HG02678 (cell line): ENCODE results near the gene UBAC2.
A peak's percentile ranks its signal among the peaks of the same experiment; 100 is the strongest.
"Not testable (repeated sequence)": the region's sequence is repeated elsewhere in the genome, so short reads cannot be mapped to it uniquely, and the experiment has no call there.

Source experiments
- ATAC-seq: cut with Tn5 transposase; IDR thresholded peaks from one replicate; pipeline ENCODE4 v1.9.1; 2021; ENCODE audit warnings: mild to moderate bottlenecking, moderate library complexity; ENCODE audit not compliant: unreplicated experiment

Gene UBAC2

GRCh38 chr13:99211421-99212035 lies 10.9 kb downstream of the UBAC2 start:
- ATAC-seq = no peak

DNA sequence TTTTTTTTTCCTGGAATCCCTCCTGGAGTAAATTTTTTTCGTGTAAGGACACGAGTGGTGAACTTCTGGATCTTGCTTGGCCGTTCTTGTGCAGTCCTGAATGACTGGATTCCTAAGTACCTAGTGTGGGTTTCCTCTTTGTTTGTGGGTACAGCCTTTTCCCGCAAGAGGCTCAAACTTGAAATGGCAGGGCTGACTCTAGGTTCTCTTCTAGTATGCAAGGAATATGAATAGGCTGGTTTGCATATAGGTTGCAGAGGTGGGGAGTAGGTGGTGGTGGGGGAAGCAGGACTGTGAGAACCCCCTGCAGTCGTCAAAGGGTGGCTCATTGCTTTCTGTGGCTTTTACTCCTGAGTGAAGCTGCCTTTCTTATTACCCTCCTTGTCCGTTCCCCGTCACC lies 13.6 kb downstream of the UBAC2 start:
- peak; percentile 88 for ATAC-seq

GRCh38 chr13:99214731-99215130 lies 14.1 kb downstream of the UBAC2 start:
- ATAC-seq = no peak

- no peak for ATAC-seq
These were observed 14.7 kb downstream of the UBAC2 start for GRCh38 chr13:99215184-99215830.

DNA sequence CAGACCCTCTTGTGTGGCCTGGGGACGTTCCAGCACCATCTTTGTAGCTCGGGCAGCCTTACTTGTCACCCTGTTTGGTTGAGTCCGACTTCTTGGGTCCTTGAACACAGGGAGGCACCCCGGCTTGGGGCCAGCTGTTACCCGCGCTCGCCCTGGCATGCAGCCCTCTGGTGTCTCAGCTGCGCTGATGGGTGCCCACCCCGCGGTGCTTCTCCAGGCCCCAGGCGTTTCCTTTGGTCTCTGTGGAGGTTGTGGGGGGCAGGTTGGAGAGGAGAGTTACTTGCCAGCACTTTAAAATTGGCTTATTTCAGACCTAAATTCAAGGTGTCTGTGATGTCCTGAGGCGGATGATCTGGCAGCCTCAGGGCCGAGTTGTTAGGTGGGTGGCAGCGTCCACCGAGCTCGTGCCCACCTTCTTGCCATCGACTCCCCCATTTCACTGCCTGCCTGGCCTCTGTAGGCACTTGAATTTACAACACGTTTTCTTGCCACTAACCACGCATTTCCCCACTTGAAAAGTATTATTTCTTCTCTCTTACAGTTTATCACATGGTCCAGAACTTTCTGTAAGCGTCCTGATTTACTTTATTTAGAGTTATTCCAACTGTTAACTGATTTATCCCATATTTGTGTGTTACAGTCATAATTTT lies 16.9 kb downstream of the UBAC2 start:
- ATAC-seq = no peak

DNA sequence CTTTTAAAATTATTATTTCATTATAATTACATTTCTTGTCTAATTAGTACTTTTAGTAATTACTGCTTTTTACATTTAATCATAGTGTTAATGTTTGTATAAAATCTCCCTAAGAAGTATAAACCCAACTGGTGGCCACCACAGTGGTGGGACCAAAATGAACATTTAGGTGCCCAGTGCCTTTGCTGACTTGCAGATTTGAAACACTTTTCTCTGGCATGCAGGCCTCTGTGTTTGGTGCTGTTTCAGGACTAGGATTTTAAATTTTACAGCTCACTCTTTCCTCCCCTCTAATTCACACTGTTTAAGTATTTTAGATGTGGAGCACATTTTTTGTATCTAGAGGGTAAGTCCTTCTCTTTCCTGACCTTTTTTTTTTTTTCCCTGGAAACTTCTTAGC lies 17.5 kb downstream of the UBAC2 start:
- ATAC-seq = no peak

DNA sequence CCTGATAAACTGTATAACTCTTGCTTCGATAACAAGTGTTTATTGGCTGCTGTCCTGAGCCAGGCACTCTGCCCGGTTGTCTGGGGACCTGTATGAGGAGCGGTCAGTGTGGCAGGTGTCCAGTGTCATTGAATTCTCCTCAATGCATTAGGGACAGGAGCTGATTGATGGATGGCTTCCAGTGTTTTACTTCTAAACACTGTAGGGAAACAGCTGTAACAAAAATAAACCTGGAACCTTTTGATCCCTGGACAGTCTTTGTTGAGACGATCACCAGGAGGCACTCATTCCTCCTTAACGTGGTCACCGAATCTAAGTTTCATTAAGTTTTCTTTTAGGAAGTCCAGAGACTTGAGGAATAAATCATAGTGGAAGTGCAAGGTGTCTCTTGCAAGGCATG lies 17.9 kb downstream of the UBAC2 start:
- no peak for ATAC-seq

DNA sequence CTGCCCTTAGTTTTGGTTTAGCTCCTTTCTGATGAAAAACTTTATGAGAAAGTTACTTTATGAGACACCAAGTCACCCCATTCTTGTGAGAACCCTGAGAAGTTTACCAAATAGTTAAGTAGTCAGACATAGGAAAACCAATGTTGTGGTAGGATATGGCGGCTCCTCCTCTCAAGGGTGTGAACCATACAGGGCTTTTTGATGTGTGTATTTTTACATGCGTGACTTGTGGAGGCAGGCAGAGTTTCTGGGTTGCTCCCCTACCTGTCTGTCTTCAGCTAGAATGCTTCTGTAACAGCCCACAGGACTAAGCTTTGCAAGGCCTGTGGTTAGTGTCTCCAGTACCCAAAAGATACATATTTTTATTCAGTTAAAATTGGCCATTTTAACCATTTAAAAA lies 18.3 kb downstream of the UBAC2 start:
- peak; percentile 46 for ATAC-seq

GRCh38 chr13:99220199-99220935 lies 19.7 kb downstream of the UBAC2 start:
- no peak for ATAC-seq

DNA sequence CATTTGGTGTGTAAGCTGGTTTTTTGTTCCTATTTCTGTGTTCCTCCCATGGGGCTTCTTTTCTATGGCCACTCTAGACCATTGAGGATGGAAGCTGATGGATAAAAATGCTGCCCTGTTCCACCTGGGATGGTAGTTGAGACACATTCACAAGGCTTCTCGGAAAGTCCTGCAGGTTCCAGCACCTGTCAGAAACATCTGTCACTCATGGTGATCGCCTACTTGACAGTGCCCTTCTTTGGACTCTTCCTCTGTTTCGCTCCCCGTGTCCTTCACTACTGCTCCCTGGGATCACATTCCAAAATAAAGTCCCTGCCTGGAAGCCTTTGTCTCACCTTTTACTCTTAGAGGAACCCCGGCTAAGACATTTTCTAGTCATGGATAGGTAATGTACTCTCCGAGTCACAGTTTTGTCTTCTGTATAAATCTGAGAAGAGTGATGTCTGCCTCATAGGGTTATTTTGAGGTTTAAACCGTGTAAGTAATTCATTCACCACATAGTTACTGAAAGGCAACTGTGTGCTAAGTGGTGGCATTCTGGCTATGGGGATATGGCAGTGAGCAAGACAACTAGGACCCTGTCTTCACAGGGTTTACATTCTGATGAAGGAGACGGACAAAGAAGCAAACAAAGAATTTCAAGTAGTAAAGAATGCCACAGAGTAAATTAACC lies 21.0 kb downstream of the UBAC2 start:
- ATAC-seq = no peak

GRCh38 chr13:99223587-99223986 lies 22.9 kb downstream of the UBAC2 start:
- ATAC-seq = no peak

GRCh38 chr13:99224021-99224420 lies 23.4 kb downstream of the UBAC2 start:
- ATAC-seq = no peak

GRCh38 chr13:99225078-99225477 lies 24.4 kb downstream of the UBAC2 start:
- no peak for ATAC-seq

- ATAC-seq = no peak
These were observed 25.9 kb downstream of the UBAC2 start for GRCh38 chr13:99226513-99226912.

- ATAC-seq = no peak
These were observed 26.8 kb downstream of the UBAC2 start for GRCh38 chr13:99227331-99227900.

GRCh38 chr13:99227909-99228688 lies 27.4 kb downstream of the UBAC2 start:
- no peak for ATAC-seq

DNA sequence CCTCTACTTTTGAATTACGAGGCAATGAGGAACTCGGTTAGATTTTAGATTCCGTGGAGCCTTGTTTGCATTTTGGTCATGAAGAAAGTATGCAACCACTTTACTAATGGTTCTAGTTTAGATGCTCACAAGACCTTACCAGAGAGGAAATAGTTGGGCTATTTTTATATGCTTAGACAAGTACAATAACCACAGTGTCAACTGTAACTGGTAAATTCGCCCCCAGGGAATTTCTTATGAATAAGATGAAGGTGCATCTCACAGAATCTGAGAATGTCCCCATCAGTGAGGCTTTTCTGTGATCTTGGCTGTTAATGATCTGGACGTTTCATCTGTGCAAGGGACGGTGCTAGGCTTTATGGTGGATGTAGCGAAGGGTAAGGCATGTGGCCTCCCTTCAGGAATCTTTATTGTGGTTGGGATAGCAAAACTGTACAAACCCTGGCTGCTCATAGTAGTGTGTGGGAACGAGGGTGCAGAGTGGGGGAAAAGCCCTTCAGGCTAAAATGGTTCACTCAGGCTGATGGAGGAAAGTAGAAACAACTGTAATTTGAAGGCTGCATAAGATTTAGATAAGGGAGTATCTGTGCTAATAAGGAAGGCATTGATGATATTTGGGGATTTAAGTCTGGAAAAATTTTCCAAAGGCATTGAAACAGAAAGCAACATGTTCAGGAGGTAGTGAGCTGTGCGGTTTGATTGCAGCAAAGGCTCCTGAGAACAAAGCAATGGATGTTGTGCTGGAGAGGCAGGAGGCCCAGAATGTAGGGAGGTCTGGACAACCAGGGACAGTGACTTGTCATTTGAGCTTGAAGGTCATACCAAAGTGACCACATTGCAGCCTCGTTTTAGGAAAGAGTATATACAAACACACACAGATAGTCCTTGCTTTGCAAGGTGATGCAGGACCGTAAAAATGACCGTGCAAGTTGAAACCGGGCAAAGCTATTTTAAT lies 28.4 kb downstream of the UBAC2 start:
- ATAC-seq = peak; percentile 95

DNA sequence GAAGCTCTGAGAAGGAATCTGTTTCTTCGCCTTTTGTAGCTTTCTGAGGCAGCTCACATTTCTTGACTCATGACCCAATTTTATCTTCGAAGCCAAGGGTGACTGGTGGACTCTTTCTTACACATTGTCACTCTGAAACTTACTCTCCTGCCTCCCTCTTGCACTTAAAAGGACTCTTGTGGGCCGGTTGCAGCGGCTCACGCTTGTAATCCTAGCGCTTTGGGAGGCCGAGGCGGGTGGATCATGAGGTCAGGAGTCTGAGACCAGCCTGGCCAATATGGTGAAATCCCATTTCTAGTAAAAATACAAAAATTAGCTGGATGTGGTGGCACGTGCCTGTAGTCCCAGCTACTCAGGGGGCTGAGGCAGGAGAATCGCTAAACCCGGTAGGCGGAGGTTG lies 29.9 kb downstream of the UBAC2 start:
- ATAC-seq = not testable (repeated sequence)

- ATAC-seq = no peak
These were observed 30.3 kb downstream of the UBAC2 start for GRCh38 chr13:99230991-99231390.
